Vagina (tissue), 2 donors: ENCODE measurements around the gene WDR7.

ENCODE experiments used
- POLR2A ChIP-seq, 2 donors: fragments of 450-650 bp; IDR thresholded peaks; one replicate each; pipeline ENCODE4 v1.6.1; 2017; ENCODE audit warnings: antibody characterized with exemption in 2 of 2, mild to moderate bottlenecking in 2 of 2, moderate library complexity in 2 of 2
- POLR2AphosphoS5 ChIP-seq, 2 donors: sonication (generic); formaldehyde crosslinking; IDR thresholded peaks; one replicate each; pipeline ENCODE4 v1.9.0; 2017; ENCODE audit warnings: antibody characterized with exemption in 2 of 2, mild to moderate bottlenecking in 2 of 2, low read depth in 1 of 2; ENCODE audit not compliant: insufficient read depth in 1 of 2
- TF ChIP-seq, protein P1 (sequence below), 3 experiments: fragments of 450-650 bp in 2 of 3; fragments of 200-600 bp in 1 of 3; sonication (generic) in 1 of 3; IDR thresholded peaks; one replicate each; pipeline ENCODE4 v1.5.1; 2017 to 2019; ENCODE audit warnings: antibody characterized with exemption in 3 of 3, mild to moderate bottlenecking in 2 of 3, moderate library complexity in 2 of 3

DNA sequence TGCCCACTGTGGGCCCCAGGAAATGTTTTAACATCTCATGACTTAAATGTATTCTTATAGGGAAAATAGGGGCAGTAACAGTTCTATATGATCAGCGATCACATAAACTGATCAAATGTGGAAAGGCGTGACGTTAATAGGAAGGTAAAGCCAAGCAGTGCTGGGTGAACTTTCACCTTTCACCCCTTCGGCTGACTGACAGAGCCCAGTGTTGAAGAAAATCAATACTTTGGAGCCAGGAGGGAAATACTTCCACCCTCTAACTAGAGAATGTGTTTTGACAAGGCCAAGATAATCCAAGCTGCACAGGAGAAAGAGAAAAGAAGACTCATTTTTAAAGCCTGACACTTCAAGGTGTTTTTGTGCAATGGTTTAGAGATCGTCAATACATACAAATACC is 379.3 kb downstream of the WDR7 start:
- TF ChIP-seq POLR2A (IDR thresholded peaks at IDR 0.05) (no peak), POLR2AphosphoS5 (IDR thresholded peaks at IDR 0.05; ENCODE audit: insufficient read depth in 1 of 2, low read depth in 1 of 2) (no peak)
- TF ChIP-seq, protein P1, sequence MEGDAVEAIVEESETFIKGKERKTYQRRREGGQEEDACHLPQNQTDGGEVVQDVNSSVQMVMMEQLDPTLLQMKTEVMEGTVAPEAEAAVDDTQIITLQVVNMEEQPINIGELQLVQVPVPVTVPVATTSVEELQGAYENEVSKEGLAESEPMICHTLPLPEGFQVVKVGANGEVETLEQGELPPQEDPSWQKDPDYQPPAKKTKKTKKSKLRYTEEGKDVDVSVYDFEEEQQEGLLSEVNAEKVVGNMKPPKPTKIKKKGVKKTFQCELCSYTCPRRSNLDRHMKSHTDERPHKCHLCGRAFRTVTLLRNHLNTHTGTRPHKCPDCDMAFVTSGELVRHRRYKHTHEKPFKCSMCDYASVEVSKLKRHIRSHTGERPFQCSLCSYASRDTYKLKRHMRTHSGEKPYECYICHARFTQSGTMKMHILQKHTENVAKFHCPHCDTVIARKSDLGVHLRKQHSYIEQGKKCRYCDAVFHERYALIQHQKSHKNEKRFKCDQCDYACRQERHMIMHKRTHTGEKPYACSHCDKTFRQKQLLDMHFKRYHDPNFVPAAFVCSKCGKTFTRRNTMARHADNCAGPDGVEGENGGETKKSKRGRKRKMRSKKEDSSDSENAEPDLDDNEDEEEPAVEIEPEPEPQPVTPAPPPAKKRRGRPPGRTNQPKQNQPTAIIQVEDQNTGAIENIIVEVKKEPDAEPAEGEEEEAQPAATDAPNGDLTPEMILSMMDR (IDR thresholded peaks at IDR 0.05) = no peak
